Skeletal muscle tissue (tissue), 4 donors: ENCODE measurements around the gene CNTN5. TPM values are rescaled to one million over a fixed set of nuclear protein-coding genes. Genes with fewer than 3 reads are reported as not detected.

Experiments used
- H3K27ac ChIP-seq: one replicate; pipeline ENCODE4 v1.7.0; 2013; ENCODE audit warnings: mild to moderate bottlenecking, low read depth, low read length, inconsistent platforms
- H3K27me3 ChIP-seq, 3 donors: one replicate each; pipeline ENCODE4 v1.7.0; 2013; ENCODE audit warnings: low read length in 3 of 3; ENCODE audit not compliant: control insufficient read depth in 3 of 3, insufficient read depth in 3 of 3
- H3K36me3 ChIP-seq, 3 donors: one replicate each; pipeline ENCODE4 v1.7.0; 2013; ENCODE audit warnings: low read length in 3 of 3; ENCODE audit not compliant: control insufficient read depth in 3 of 3, insufficient read depth in 3 of 3
- H3K4me1 ChIP-seq, 3 donors: one replicate each; pipeline ENCODE4 v1.7.0; 2013; ENCODE audit warnings: low read length in 3 of 3, mild to moderate bottlenecking in 3 of 3; ENCODE audit not compliant: control insufficient read depth in 3 of 3, insufficient read depth in 3 of 3
- H3K4me3 ChIP-seq, 3 donors: one replicate each; pipeline ENCODE4 v1.7.0; 2013; ENCODE audit warnings: low read length in 3 of 3
- H3K9ac ChIP-seq, 3 donors: one replicate each; pipeline ENCODE4 v1.7.0; 2013; ENCODE audit warnings: low read length in 3 of 3, mild to moderate bottlenecking in 3 of 3, moderate library complexity in 2 of 3, low read depth in 1 of 3
- H3K9me3 ChIP-seq, 3 donors: one replicate each; pipeline ENCODE4 v1.7.0; 2013; ENCODE audit warnings: low read length in 3 of 3; ENCODE audit not compliant: control insufficient read depth in 3 of 3
- total RNA-seq: library from RNA; depleted of rRNA; stranded (reverse); fragments of >200 nt; gene quantifications from one replicate; pipeline ENCODE4 v1.2.3, GENCODE V29; 2014
- donor health status: Osteomylitis.

The CNTN5 gene
- total RNA-seq, 1 donor from 2014 or later, result 10.4 TPM

- Histone ChIP-seq H3K4me1 (peaks cover 7 to 9% (median 8%) of the 10 kb centered on the region in 3 donors), H3K4me3 (no peak overlapping the region), H3K9me3 (no peaks in the 10 kb centered on the region), H3K9ac (no peak overlapping the region), H3K27me3 (no peaks in the 10 kb centered on the region), H3K36me3 (no peaks in the 10 kb centered on the region), H3K27ac (peak overlapping the region; percentile 76)
Measured at GRCh38 chr11:99351624-99352023, 330.9 kb downstream of the CNTN5 start.

GRCh38 chr11:99352642-99353041 is 331.9 kb downstream of the CNTN5 start:
- Histone ChIP-seq H3K9ac (no peak overlapping the region), H3K27ac (peak overlapping the region; percentile 76), H3K4me1 (peaks cover 7 to 9% (median 8%) of the 10 kb centered on the region in 3 donors), H3K4me3 (peak overlapping the region in 1 of 3 donors; percentile 9), H3K27me3 (no peaks in the 10 kb centered on the region), H3K9me3 (no peaks in the 10 kb centered on the region), H3K36me3 (no peaks in the 10 kb centered on the region)

- peaks cover 0 to 4% (median 3%) of the 10 kb centered on the region in 3 donors for H3K4me1 ChIP-seq
- H3K36me3 ChIP-seq, result no peaks in the 10 kb centered on the region
- no peaks in the 10 kb centered on the region for H3K9me3 ChIP-seq
- H3K9ac ChIP-seq, result no peak overlapping the region
- no peak overlapping the region for H3K4me3 ChIP-seq
- no peak overlapping the region for H3K27ac ChIP-seq
- no peaks in the 10 kb centered on the region for H3K27me3 ChIP-seq
Measured at GRCh38 chr11:99366546-99366945, 345.8 kb downstream of the CNTN5 start.

- H3K4me1 ChIP-seq, result peaks cover 0 to 4% (median 3%) of the 10 kb centered on the region in 3 donors
- no peaks in the 10 kb centered on the region for H3K9me3 ChIP-seq
- H3K4me3 ChIP-seq, result no peak overlapping the region
- H3K27me3 ChIP-seq, result no peaks in the 10 kb centered on the region
- no peaks in the 10 kb centered on the region for H3K36me3 ChIP-seq
- H3K27ac ChIP-seq, result no peak overlapping the region
- no peak overlapping the region for H3K9ac ChIP-seq
Measured at GRCh38 chr11:99368583-99368982, 347.8 kb downstream of the CNTN5 start.

- Histone ChIP-seq H3K9me3 (no peaks in the 10 kb centered on the region), H3K4me1 (peaks cover 0 to 4% (median 3%) of the 10 kb centered on the region in 3 donors), H3K9ac (no peak overlapping the region), H3K4me3 (peak overlapping the region in 1 of 3 donors; percentile 9), H3K27ac (peak overlapping the region; percentile 76), H3K36me3 (no peaks in the 10 kb centered on the region), H3K27me3 (no peaks in the 10 kb centered on the region)
Measured at GRCh38 chr11:99370549-99371216, 349.9 kb downstream of the CNTN5 start.

- Histone ChIP-seq H3K9me3 (no peaks in the 10 kb centered on the region), H3K4me1 (peaks cover 0 to 4% (median 3%) of the 10 kb centered on the region in 3 donors), H3K27ac (no peak overlapping the region), H3K27me3 (no peaks in the 10 kb centered on the region), H3K36me3 (no peaks in the 10 kb centered on the region), H3K4me3 (no peak overlapping the region), H3K9ac (no peak overlapping the region)
Measured at GRCh38 chr11:99371257-99371656, 350.5 kb downstream of the CNTN5 start.

- Histone ChIP-seq H3K36me3 (no peaks in the 10 kb centered on the region), H3K27me3 (no peaks in the 10 kb centered on the region), H3K27ac (no peak overlapping the region), H3K4me3 (no peak overlapping the region), H3K4me1 (no peaks in the 10 kb centered on the region), H3K9ac (no peak overlapping the region), H3K9me3 (no peaks in the 10 kb centered on the region)
Measured at GRCh38 chr11:99376463-99376862, 355.7 kb downstream of the CNTN5 start.

- Histone ChIP-seq H3K9ac (no peak overlapping the region), H3K4me3 (no peak overlapping the region), H3K36me3 (no peaks in the 10 kb centered on the region), H3K9me3 (no peaks in the 10 kb centered on the region), H3K4me1 (no peaks in the 10 kb centered on the region), H3K27me3 (no peaks in the 10 kb centered on the region), H3K27ac (no peak overlapping the region)
Measured at GRCh38 chr11:99383648-99384245, 363.0 kb downstream of the CNTN5 start.

GRCh38 chr11:99391245-99391644 is 370.5 kb downstream of the CNTN5 start:
- H3K36me3 ChIP-seq, result no peaks in the 10 kb centered on the region
- no peaks in the 10 kb centered on the region for H3K27me3 ChIP-seq
- no peak overlapping the region for H3K9ac ChIP-seq
- H3K27ac ChIP-seq, result no peak overlapping the region
- no peaks in the 10 kb centered on the region for H3K4me1 ChIP-seq
- no peaks in the 10 kb centered on the region for H3K9me3 ChIP-seq
- no peak overlapping the region for H3K4me3 ChIP-seq

GRCh38 chr11:99406345-99406744 is 385.6 kb downstream of the CNTN5 start:
- Histone ChIP-seq H3K4me1 (no peaks in the 10 kb centered on the region), H3K27me3 (no peaks in the 10 kb centered on the region), H3K36me3 (no peaks in the 10 kb centered on the region)

More at GRCh38 chr11:99406345-99406744, 385.6 kb downstream of the CNTN5 start:
- no peaks in the 10 kb centered on the region for H3K9me3 ChIP-seq
- no peak overlapping the region for H3K27ac ChIP-seq
- H3K4me3 ChIP-seq, result no peak overlapping the region
- no peak overlapping the region for H3K9ac ChIP-seq
